T-helper 1 cell (primary cell): ENCODE data around the gene HOXD4.

ENCODE experiments used
- DNase-seq, 5 donors: peaks; one replicate each; pipeline ENCODE4 v3.0.0-alpha.2; 2012 to 2020
- total RNA-seq, 4 donors: gene quantifications; one replicate each; lab custom pipeline; 2026; lab: John Stamatoyannopoulos, UW

The HOXD4 gene
- 0 reads per million in 4 donors for total RNA-seq

DNA sequence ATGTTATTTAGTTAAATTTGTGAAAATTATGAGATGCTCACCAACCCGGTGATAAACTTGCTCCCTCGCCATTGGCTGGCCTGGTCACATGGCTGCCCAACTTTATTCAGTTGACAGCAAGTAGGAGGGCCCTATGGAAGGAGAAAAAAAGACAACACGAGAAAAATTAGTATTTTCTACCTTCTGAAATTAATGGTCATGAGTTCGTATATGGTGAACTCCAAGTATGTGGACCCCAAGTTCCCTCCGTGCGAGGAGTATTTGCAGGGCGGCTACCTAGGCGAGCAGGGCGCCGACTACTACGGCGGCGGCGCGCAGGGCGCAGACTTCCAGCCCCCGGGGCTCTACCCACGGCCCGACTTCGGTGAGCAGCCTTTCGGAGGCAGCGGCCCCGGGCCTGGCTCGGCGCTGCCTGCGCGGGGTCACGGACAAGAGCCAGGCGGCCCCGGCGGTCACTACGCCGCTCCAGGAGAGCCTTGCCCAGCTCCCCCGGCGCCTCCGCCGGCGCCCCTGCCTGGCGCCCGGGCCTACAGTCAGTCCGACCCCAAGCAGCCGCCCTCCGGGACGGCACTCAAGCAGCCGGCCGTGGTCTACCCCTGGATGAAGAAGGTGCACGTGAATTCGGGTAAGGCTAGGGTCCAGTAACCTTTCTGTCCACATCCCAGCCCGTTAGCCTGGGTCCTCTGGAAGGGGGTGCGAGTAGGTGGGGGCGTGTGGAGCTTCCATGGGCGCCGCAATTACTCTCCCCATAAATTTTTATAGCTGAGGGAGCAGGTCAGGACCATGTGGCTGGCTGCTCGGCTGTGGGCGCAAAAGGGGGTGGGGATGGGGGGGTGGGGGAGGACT is at the start of gene HOXD4:
Gene HOXD4 (plus strand): TSS at position 109 of the 846 bp plus-strand sequence. CDS start 84 bp downstream, at position 193.
- DNase-seq: no peak

- DNase-seq: no peak
Observed at GRCh38 chr2:176101842-176102241, 49.5 kb upstream of the HOXD4 start.

DNA sequence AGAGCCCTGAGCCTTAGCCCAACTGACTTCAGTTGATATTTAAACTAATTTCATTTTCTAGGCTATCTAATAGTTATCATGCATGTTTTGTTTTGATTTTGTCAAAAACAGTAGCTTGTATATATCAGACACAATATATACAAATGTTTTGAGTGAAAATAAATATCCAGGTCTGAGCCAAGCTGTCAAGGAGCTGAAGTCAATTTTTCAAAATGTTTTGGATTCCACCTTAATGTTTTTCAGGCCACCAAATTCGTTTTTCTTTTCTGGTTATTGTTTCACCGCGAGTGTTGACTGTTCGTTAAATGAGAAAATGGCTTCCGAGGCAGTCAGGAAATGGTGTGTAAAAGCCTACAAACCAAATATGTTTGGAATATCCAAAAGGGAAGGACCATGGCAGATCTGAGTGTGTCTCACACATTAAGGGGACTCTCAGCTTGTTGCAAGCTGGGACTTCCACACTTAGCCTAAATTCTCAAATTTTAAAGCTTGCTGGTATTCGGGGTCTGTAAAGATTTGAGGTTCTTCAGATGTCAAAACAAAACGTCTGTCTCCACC is 49.0 kb upstream of the HOXD4 start:
- no peak for DNase-seq

DNA sequence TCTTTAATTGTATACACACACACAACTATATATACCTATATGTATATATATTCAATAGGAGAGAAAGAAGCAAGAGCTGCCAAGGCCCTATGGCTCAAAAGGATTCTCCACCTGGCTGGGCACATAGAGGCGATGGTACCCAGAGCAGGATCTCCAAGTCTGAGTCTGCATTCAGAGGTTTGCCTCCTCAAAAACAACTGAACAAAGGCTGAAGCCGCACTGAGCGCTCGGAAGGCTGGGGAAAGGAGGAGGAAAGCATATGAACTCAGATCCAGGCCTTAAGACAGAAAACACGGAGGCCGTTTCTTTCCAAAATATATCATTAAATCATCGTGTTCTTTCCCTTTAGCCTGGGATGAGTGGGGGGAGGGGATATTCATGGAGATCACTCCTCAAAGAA is 48.2 kb upstream of the HOXD4 start:
- no peak for DNase-seq

DNA sequence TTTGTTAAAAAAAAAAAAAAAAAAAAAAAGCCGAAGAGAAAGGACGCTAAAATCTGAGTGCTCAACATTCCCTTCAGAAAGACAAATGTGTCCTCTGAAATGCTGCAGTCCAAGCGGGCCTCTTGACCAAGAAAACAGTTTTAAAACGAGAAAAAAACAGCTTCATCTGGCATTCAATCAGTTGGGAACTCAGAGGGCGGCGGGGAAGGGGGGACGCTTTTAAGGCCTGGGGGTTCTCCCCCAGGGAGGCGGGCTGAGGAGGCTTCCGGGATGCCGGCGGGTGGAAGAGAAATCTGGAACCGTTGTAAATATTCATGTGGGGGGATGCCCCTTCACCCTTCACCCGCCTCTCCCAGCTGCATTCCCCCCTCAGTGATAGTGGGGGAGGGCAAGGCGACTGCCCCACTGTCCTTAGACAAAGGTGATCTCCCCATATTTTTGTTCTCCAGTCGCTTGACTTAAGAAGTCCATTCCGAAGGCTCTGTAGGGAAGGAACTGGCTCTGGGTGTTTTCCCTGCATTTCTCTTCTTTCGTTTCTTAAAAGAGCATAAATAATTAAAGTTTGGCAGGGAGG is 47.5 kb upstream of the HOXD4 start:
- no peak for DNase-seq

GRCh38 chr2:176104316-176105077 is 46.9 kb upstream of the HOXD4 start:
- DNase-seq: no peak

DNA sequence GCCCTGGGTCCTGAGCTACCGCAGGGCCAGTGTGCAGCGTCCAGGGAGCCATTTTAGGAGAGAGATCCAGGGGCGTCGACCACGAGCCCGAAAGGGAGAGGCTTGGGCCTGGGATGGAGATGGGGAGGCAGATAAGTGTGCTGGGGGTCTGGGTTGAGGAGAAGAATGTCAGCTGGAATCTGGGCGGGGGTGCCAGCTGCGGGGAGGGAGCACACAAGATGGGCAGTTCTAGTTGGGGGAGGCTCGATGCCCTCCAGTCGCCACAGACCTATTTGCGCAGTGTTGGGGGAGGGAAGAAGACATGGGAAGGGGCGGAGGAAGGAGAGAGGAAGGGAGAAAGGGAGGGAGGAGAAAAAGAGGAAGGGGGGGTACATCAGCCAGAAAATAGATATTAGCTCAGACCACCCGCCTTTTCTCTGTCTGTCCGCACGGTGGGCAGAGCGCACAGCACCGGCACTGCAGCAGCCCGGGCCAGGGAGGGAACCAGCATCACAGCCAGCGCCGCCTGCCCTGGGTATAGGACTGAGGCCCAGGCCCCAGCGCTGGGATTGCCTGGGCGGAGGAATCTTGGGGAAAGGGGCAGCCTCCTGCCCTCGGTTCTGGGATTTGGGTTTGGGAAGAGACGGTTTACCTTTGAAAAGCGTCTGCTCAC is 46.1 kb upstream of the HOXD4 start:
- no peak for DNase-seq

DNA sequence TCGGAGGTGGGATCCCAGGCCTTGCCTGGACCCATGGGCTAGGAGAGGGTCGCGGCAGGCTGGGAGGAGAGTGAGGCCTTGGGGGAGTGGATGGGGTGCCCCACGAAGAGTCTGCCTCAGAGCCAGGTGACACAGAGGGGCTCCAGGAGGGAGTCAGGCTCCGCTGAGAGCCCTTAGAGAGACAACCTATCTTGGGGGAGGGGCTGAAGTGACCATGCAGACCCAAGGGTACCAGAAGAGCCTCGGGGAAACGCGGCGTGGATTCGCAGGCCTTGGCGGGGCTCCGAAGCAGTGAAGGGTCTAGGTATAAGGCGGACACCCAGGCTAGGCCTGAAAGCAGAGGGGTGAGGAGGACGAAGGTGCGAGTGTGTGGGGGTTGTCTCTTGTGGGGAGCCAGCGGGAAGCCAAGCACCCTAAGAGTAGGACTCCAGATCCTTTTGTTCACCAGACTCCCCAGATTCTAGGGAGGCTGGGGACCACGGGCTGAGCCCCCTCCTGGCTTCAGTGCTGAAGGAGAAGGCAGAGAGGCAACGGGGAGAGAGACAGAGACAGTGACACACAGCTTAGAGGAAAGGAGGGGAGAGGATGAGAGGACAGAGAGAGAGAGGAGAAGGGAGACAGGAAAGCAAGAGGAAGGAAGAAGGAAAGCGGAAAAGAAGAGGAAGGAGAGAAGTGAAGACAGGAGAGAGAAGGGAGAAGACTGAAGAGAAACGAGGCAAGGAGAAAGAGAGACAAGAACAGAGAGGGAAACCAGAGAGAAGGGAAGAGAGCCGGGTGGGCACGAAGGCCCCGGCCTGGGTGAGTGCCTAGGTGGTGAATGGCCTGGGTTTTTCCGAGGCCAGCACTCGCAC is 45.4 kb upstream of the HOXD4 start:
- DNase-seq: no peak

GRCh38 chr2:176106581-176107539 is 44.5 kb upstream of the HOXD4 start, which contains the start of gene HOXD11:
Gene HOXD11 (plus strand): TSS chr2:176107280. CDS start chr2:176107356, 76 bp downstream.
- no peak for DNase-seq

DNA sequence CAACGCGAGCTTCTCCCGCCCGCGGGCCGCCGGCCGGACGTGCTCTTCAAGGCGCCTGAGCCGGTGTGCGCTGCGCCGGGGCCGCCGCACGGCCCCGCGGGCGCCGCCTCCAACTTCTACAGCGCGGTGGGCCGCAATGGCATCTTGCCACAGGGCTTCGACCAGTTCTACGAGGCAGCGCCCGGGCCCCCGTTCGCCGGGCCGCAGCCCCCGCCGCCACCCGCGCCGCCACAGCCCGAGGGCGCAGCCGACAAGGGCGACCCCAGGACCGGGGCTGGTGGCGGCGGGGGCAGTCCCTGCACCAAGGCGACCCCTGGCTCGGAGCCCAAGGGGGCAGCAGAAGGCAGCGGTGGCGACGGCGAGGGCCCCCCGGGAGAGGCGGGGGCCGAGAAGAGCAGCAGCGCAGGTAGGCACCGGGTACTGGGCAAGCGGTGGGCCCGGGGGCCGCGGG is 43.6 kb upstream of the HOXD4 start:
- no peak for DNase-seq

DNA sequence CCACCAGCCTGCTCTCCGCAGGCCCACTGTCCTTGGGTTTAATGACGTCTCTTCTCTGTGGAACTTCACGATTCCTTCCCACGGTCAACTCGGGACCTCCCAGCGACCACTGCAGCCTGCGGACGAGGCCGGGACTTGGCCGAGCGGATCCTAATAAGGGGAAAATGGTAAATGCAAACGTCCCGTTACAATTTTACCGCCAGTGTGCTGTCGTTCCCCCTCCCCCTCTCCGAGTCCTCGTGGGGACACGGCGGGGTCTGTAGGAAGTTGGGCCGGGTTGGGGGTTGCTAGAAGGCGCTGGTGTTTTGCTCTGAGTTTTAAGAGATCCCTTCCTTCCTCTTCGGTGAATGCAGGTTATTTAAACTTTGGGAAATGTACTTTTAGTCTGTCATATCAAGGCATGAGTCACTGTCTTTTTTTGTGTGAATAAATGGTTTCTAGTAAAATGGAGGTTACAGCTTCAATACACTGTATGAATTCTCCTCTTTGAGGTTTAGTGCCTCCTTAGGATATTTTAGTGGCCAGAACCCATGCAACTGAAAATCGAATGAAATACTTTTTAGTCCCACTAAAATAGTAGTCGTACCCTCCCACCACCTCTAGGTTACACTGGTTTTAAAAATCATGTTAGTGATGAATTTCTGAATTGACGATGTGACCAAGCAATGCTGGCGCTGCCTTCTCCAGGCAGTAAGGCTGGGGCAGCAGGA is 42.0 kb upstream of the HOXD4 start:
- DNase-seq: no peak

DNA sequence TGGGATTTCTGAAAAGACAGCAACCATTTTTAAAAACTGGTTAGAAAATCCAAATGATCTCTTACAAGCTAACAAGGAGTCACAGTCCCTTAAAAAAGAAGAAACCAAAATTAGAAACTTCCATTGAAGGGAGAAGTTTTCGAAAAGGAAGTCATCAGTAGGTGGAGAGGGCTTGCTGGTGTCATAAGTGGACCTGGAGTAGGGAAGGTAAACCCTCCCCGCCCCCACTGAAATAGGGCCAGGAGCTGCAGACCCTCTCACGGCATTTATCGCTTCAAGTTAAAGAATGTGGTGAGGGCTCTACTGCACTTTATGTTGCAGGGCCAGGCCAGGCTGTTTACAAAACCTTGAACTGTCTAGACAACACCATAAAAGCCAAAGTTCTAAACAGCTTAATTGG is 41.4 kb upstream of the HOXD4 start:
- DNase-seq: no peak

GRCh38 chr2:176110415-176111308 is 40.7 kb upstream of the HOXD4 start:
- DNase-seq: no peak

DNA sequence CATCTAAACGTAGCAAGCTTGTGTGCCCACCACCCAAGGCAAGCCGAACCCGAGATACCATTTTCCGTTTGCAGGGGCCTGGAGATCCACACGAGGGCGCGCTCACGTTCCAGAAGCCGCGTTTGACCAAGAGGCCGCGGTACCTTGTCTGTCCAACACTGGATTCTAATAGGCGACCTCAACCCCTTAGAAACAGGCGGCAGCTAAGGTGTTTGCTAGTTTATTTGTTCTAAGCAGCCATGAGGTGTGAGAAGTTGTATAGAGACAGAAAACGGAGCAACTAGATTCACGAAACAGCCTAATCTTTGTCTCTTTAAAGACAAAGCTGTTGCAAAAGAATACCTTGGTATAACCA is 40.1 kb upstream of the HOXD4 start:
- DNase-seq: no peak

- DNase-seq: no peak
Observed at GRCh38 chr2:176111846-176112374, 39.4 kb upstream of the HOXD4 start.

DNA sequence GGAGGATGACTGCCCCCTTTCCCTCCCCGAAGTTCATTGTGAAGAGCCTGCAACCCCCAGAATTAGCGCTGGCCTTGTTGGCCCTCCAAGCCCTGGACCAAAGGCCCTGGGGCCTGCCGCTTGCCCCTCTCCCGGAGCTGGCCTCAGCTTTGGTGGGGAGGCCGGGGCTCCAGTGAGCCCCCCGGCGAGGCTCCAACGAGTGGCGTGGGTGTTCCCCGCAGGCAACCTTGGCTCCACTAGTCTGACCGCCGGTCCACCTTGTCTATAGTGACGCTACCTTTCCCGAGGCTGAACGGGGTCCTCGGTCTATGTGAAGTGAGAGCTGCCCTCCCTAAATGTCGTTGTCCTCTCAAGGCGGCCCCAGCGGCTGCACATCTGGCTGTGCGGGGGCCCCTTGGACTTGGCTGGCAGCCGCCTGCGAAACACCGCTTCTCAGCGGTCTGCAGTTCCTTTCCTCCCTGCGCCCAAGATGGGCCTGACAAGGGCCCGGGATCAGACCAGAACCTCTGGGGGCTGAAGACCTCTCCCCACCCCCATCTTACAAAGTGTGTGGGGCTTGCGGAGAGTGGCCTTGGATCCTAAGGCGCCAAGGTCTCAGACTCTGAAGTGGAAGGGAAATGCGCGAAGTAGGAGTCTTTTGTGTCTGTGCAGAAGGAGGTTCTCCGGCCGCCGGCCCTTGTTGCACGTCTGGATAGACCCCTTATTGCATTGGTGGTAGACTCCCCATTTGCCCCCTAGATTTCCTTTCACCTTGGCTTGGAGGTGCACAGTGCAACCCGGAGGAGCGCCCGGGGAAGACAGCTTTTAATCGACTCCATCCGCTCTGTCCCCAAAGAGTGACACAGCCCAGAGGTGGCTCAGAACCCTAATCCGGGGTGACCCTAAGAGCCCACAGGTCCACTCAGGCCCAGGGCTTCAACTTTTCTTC is 38.7 kb upstream of the HOXD4 start:
- no peak for DNase-seq
